Activated CD8-positive, alpha-beta T cell treated with anti-CD3 and anti-CD28 coated beads for 36 hours (primary cell): ENCODE measurements around the gene C10orf88. TPM values are rescaled to one million over a fixed set of nuclear protein-coding genes. Genes with fewer than 3 reads are reported as not detected.
A peak's percentile ranks its signal among the peaks of the same experiment; 100 is the strongest.

ENCODE experiments used
- ATAC-seq: fragments of 200-7000 bp; cut with Tn5 transposase; one replicate; pipeline ENCODE4 v1.10.0; 2021; ENCODE audit warnings: mild to moderate bottlenecking, moderate library complexity
- CTCF ChIA-PET: fragments of 350-600 bp; sonication (Branson Sonifier 250); formaldehyde crosslinking; loops from one replicate; lab custom pipeline; 2021; ENCODE audit warnings: antibody characterized with exemption; lab: Charles Lee
- POLR2A ChIA-PET: fragments of 350-600 bp; sonication (Branson Sonifier 250); formaldehyde crosslinking; loops from one replicate; lab custom pipeline; 2021; ENCODE audit warnings: antibody characterized with exemption; lab: Charles Lee
- DNase-seq: peaks from one replicate; pipeline ENCODE4 v3.0.0-alpha.2; 2020
- H3K27ac Mint-ChIP-seq: one replicate; pipeline ENCODE4 v1.8.0; 2021; ENCODE audit warnings: mild to moderate bottlenecking, mixed read lengths
- H3K27me3 Mint-ChIP-seq: one replicate; pipeline ENCODE4 v1.8.0; 2021; ENCODE audit warnings: mixed read lengths
- H3K36me3 Mint-ChIP-seq: one replicate; pipeline ENCODE4 v1.8.0; 2021; ENCODE audit warnings: low read depth, mixed read lengths
- H3K4me1 Mint-ChIP-seq: one replicate; pipeline ENCODE4 v1.8.0; 2021; ENCODE audit warnings: low read depth, mixed read lengths
- H3K4me3 Mint-ChIP-seq: one replicate; pipeline ENCODE4 v1.8.0; 2021; ENCODE audit warnings: mild to moderate bottlenecking, moderate library complexity, mixed read lengths
- H3K9me3 Mint-ChIP-seq: one replicate; pipeline ENCODE4 v1.8.0; 2021; ENCODE audit warnings: mixed read lengths
- CTCF ChIP-seq: fragments of 200-600 bp; IDR thresholded peaks from one replicate; pipeline ENCODE4 v1.8.0; 2022; ENCODE audit warnings: antibody characterized with exemption, mild to moderate bottlenecking
- intact Hi-C: fragments of 100-400 bp; cut with micrococcal nuclease; formaldehyde crosslinking; loops from one replicate; pipeline ENCODE4 v1.10.0; 2022
- total RNA-seq, 2 experiments: library from RNA; stranded (reverse); gene quantifications; one replicate each; pipeline ENCODE4 v1.2.3, GENCODE V29; 2021

Gene C10orf88
- total RNA-seq = 1 to 10 TPM; 6.3 to 9.1 TPM

GRCh38 chr10:122953902-122954730, at the start of gene C10orf88:
Gene C10orf88, minus strand, starts transcription at chr10:122954227. Its CDS starts 49 bp downstream, at chr10:122954178.
- no peak for TF ChIP-seq CTCF
- H3K9me3 Mint-ChIP-seq = no peaks in the 10 kb centered on the region

GRCh38 chr10:123001370-123001769, 47.3 kb upstream of the C10orf88 start:
- peaks cover 16% of the 10 kb centered on the region for H3K36me3 Mint-ChIP-seq
- intact Hi-C loops = no loop called here
- CTCF ChIA-PET = interaction anchor here (4.2 kb wide), 1 partner anchor 20 kb away, joined by 24 read pairs; the partner anchor contains the start of gene PSTK

More at GRCh38 chr10:122953902-122954730, at the start of gene C10orf88:
- POLR2A ChIA-PET = interaction anchor here (0.6 to 1.8 kb wide), 5 partner anchors 9 to 70 kb away, joined by 4 to 7 read pairs (median 6); partner anchors contain the start of genes ACADSB, IKZF5 and PSTK
- peak; percentile 97 for DNase-seq
- H3K4me3 Mint-ChIP-seq = peak within 1 kb of the TSS; percentile 82
- H3K36me3 Mint-ChIP-seq = peaks cover 30% of the 10 kb centered on the region
- intact Hi-C loops = loop anchor here (2.0 kb wide), 2 partner anchors 55 to 75 kb away; partner anchors contain the start of genes ACADSB, FAM24B and IKZF5
- H3K27me3 Mint-ChIP-seq = no peaks in the 10 kb centered on the region
- peaks cover 24% of the 10 kb centered on the region for H3K4me1 Mint-ChIP-seq
- CTCF ChIA-PET = interaction anchor here (1.4 to 1.6 kb wide), 2 partner anchors 12 to 28 kb away, joined by 3 to 4 read pairs; no protein-coding TSS in a partner anchor
- ATAC-seq = peak; percentile 97
- peak within 1 kb of the TSS; percentile 77 for H3K27ac Mint-ChIP-seq

GRCh38 chr10:123000155-123000554, 46.1 kb upstream of the C10orf88 start:
- Mint-ChIP-seq H3K36me3 (peaks cover 14% of the 10 kb centered on the region), H3K27me3 (no peaks in the 10 kb centered on the region), H3K4me1 (peaks cover 42% of the 10 kb centered on the region), H3K9me3 (no peaks in the 10 kb centered on the region), H3K27ac (peak overlapping the region; percentile 71), H3K4me3 (no peak overlapping the region)
- DNase-seq = no peak
- no peak for ATAC-seq
- POLR2A ChIA-PET = interaction anchor here (0.6 to 3.5 kb wide), 3 partner anchors 8 to 18 kb away, joined by 3 to 15 read pairs (median 9); partner anchors contain the start of genes ACADSB and IKZF5
- CTCF ChIA-PET = interaction anchor here (4.2 kb wide), 1 partner anchor 19 kb away, joined by 24 read pairs; the partner anchor contains the start of gene PSTK
- intact Hi-C loops = no loop called here
- TF ChIP-seq CTCF = no peak

More at GRCh38 chr10:123001370-123001769, 47.3 kb upstream of the C10orf88 start:
- no peak for ATAC-seq
- POLR2A ChIA-PET = interaction anchor here (2.3 kb wide), 1 partner anchor 20 kb away, joined by 9 read pairs; no protein-coding TSS in a partner anchor
- Mint-ChIP-seq H3K9me3 (no peaks in the 10 kb centered on the region), H3K27me3 (no peaks in the 10 kb centered on the region), H3K4me3 (no peak overlapping the region), H3K27ac (peak overlapping the region; percentile 25), H3K4me1 (peaks cover 52% of the 10 kb centered on the region)
- DNase-seq = no peak
- no peak for TF ChIP-seq CTCF

GRCh38 chr10:122999347-122999746, 45.3 kb upstream of the C10orf88 start:
- H3K4me1 Mint-ChIP-seq = peaks cover 40% of the 10 kb centered on the region
- no peak for TF ChIP-seq CTCF
- ATAC-seq (no peak), DNase-seq (no peak)
- intact Hi-C loops = no loop called here
- ChIA-PET CTCF (interaction anchor here (0.9 to 4.2 kb wide), 2 partner anchors 8 to 18 kb away, joined by 3 to 24 read pairs; partner anchors contain the start of gene PSTK), POLR2A (interaction anchor here (0.6 to 3.5 kb wide), 3 partner anchors 8 to 18 kb away, joined by 3 to 15 read pairs (median 9); partner anchors contain the start of genes ACADSB and IKZF5)
- H3K27me3 Mint-ChIP-seq = no peaks in the 10 kb centered on the region
- H3K4me3 Mint-ChIP-seq = no peak overlapping the region
- H3K9me3 Mint-ChIP-seq = no peaks in the 10 kb centered on the region
- H3K27ac Mint-ChIP-seq = no peak overlapping the region
- peaks cover 17% of the 10 kb centered on the region for H3K36me3 Mint-ChIP-seq
